GM18505 (cell line): ENCODE measurements around the gene ARPC1A.
"Not testable (repeated sequence)": the region's sequence is repeated elsewhere in the genome, so short reads cannot be mapped to it uniquely, and the experiment has no call there.

Experiments used
- ATAC-seq: cut with Tn5 transposase; IDR thresholded peaks from one replicate; pipeline ENCODE4 v1.9.1; 2021; ENCODE audit not compliant: unreplicated experiment
- POLR2A ChIP-seq: IDR thresholded peaks from 4 replicates; pipeline ENCODE4 v1.6.1; 2011; ENCODE audit warnings: borderline replicate concordance; ENCODE audit not compliant: insufficient read depth, insufficient read length; ENCODE audit errors: extremely low read depth

Gene ARPC1A

DNA sequence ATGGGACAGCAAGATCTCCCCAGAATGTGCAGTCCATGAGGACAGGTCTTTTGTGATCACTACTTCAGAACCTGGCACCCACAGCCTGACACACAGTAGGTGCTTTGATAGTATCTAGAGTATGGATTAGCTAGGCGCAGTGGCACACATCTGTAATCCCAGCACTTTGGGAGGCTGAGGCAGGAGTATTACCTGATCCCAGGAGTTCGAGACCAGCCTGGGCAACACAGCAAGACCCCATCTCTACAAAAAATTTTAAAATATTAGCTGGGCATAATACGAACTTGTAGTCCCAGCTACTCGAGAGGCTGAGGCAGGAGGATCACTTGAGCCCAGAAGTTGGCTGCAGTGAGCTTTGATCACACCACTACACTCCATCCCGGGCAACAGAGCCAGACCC lies 26.5 kb downstream of the ARPC1A start:
- TF ChIP-seq POLR2A = no peak
- no peak for ATAC-seq

DNA sequence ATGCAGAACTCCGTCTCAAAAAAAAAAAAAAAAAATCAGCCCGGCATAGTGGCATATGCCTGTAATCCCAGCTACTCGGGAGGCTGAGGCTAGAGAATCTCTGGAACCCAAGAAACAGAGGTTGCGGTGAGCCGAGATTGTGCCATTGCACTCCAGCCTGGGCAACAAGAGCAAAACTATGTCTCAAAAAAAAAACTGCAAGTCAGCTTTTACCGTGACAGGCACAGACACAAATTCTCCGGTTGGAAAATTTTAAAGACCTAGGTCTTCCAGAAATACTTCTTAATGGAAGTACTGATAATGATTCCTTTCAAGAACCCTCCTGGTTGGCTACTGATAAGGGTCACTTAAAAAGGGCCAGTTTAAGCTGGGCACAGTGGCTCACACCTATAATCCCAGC lies 29.4 kb downstream of the ARPC1A start:
- no peak for TF ChIP-seq POLR2A
- ATAC-seq = no peak

GRCh38 chr7:99357701-99358490 lies 32.2 kb downstream of the ARPC1A start:
- TF ChIP-seq POLR2A = no peak
- no peak for ATAC-seq

DNA sequence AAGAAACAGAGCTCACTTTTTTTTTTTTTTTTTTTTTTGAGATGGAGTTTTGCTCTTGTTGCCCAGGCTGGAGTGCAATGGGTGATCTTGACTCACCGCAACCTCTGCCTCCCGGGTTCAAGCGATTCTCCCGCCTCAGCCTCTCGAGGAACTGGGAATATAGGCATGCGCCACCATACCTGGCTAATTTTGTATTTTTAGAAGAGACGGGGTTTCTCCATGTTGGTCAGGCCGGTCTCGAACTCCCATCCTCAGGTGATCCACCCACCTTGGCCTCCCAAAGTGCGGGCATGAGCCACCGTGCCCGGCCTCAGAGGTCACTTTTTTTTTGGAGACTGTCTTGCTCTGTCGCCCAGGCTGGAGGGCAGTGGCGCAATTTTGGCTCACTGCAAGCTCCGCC lies 32.8 kb downstream of the ARPC1A start:
- not testable (repeated sequence) for ATAC-seq

- no peak for TF ChIP-seq POLR2A
- ATAC-seq = no peak
These were observed 33.9 kb downstream of the ARPC1A start for GRCh38 chr7:99359465-99360154.

DNA sequence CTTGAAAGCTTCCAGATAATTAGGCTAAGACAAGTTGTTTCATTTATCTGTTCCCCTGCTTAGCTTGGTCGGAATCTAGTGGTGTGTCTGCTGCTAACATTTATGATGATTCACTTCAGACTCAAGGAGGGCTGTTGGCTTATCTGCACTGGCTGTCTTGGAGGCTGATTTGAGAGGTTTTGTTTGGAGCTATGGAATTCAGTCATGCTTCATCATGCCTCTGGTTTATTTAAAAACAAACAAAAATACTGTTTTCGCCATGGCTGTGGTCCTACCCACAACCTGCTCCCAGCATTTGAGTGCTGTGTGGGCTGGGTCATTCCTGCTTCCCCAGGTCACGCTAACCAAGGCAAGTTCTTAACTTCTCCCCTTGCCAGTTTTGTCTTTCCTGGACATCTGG lies 37.1 kb downstream of the ARPC1A start:
- no peak for ATAC-seq
- no peak for TF ChIP-seq POLR2A

GRCh38 chr7:99363286-99363685 lies 37.6 kb downstream of the ARPC1A start:
- no peak for TF ChIP-seq POLR2A
- ATAC-seq = no peak

DNA sequence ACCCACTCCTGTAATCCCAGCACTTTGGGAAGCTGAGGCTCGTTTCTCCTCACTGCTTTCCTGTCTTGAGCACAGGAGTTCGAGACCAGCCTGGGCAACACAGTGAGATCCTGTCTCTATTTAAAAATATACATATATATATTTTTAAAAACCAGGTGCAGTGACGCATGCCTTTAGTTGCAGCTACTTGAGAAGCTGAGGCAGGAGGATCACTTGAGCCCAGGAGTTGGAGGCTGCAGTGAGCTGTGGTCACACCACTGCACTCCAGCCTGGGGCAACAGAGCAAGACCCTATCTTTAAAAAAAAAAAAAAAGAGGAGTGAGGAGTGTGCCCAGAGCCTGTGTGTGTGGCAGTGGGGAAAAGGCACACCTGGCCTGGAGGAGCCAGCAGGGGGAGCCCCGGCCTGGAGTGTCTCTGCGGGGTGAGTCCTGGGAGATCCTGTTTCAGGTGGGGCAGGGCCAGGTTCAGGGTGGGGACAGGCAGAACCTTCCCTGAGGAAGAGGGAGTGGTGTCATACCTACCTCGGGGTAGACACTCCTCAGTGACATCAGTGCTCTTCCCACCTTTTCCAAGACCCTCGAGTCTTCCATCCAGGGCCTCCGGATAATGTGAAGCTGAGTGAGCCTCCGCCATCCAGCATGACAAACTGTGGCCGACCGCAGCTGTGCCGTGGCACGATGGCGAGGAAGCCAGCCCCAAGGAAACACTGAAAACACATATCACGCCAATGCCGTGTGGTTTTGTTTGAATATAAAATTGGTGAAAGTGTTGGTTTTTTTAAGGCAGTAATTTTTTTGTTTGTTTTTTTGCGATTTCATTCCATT lies 39.8 kb downstream of the ARPC1A start:
- no peak for ATAC-seq

GRCh38 chr7:99366646-99367045 lies 40.9 kb downstream of the ARPC1A start:
- ATAC-seq = no peak
- TF ChIP-seq POLR2A = no peak

More for the DNA sequence above, 39.8 kb downstream of the ARPC1A start:
- TF ChIP-seq POLR2A = no peak

DNA sequence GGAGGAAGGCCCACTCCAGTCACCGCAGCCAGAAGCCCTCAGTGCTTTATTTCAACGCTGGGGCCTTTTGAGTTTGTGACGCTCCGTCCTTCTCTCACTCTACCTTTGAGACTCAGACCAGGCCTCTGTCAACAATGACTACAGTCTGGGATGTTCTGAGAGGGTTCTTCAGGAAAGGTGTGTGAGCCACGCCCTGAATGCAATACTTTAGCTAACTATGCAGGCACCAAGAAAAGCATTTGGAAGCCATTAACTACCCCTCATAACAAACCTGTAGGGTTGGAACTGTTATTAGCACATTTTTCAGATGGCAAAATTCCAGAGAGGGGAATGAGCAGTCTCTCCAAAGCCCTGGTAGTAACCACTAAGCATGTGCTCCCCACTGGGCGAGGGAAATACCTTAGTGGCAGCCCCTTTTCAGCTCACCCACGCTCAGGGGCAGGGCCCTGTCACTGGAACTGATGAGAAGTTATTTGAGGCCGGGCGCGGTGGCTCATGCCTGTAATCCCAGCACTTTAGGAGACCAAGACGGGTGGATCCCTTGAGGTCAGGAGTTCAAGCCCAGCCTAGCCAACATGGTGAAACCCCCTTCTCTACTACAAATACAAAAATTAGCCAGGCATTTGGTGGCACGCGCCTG lies 43.2 kb downstream of the ARPC1A start:
- no peak for TF ChIP-seq POLR2A
- no peak for ATAC-seq

DNA sequence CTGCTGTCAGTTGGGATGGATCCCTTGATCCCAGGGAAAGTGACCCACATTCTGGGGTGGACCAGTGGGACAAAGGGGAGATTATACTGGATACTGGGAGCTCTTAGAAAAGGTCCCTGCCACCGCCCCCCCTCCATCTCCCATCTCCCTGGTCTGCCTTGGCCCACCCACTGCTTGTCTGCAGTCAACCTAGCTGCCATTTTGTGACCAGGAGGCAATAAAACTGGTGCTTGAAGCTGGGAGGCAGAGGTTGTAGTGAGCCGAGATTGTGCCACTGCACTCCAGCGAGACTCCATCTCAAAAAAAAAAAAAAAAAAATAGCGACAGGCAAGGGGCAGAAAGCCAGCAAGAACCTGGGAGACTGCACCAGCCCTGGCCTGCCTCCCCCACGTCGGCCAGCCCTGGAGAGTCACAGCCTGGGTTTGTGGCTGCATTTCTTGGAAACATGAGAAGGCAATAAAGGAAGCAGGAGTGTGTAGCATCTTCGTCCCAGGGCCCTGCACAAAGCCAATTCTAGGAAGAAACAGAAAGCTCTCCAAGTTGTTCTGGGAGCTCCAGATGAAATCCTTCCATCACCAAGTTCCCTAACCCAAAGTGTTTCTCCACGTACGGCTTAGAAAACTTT lies 44.2 kb downstream of the ARPC1A start:
- no peak for ATAC-seq
- no peak for TF ChIP-seq POLR2A

DNA sequence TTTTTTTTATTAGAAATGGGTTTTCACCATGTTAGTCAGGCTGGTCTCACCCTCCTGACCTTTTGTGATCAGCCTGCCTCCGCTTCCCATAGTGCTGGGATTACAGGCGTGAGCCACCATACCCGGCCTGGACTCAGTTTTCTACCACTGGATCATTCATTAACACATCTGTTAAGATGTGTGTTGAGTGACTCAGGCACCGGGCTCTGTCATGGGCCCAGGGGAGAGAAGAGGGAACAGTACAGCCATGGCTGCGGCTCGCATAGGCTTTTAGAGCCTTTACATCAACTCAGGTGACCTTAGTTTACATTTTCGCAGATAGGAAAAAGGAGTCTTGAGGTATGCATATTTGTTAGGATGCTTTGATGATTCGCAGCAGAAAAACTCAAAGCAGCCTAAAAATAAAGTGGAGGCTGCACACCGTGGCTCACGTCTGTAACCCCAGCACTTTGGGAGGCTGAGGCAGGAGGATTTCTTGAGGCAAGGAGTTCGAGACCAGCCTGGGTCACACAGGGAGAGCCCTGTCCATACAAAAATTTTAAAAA lies 45.8 kb downstream of the ARPC1A start:
- no peak for TF ChIP-seq POLR2A
- no peak for ATAC-seq
